Adrenal gland (tissue), 12 donors: ENCODE results near the gene ARHGEF17. TPM values are rescaled to one million over a fixed set of nuclear protein-coding genes. Genes with fewer than 3 reads are reported as not detected.

Experiments
- DNase-seq, 7 donors: peaks; one replicate each; pipeline ENCODE4 v3.0.0-alpha.2; 2019 to 2020
- H3K27ac ChIP-seq, 5 donors: fragments of 200-600 bp; sonication (generic) in 4 of 5; 1 replicate in 3 of 5; 2 replicates in 2 of 5; pipeline versions ENCODE4 v1.5.1 to v1.8.0; 2016 to 2020; ENCODE audit warnings: mild to moderate bottlenecking in 1 of 5
- H3K27me3 ChIP-seq: fragments of 200-600 bp; 2 replicates; pipeline ENCODE4 v1.8.0; 2021
- H3K36me3 ChIP-seq, 2 donors: fragments of 200-600 bp; replicated peaks in 1 of 2; 1 replicate in 1 of 2; 2 replicates in 1 of 2; pipeline versions ENCODE4 v1.5.1 to v1.8.0; 2018 to 2022
- H3K4me1 ChIP-seq, 2 donors: fragments of 200-600 bp; replicated peaks in 1 of 2; 1 replicate in 1 of 2; 2 replicates in 1 of 2; pipeline versions ENCODE4 v1.5.1 to v1.8.0; 2018 to 2021
- H3K4me3 ChIP-seq, 4 donors: fragments of 200-600 bp; sonication (generic) in 3 of 4; one replicate each; pipeline ENCODE4 v1.5.1; 2016 to 2018
- H3K9me3 ChIP-seq, 3 donors: fragments of 200-600 bp; sonication (generic) in 1 of 3; replicated peaks in 1 of 3; 1 replicate in 2 of 3; 2 replicates in 1 of 3; pipeline versions ENCODE4 v1.5.1 to v1.8.0; 2016 to 2021
- POLR2A ChIP-seq, 2 donors: fragments of 450-650 bp; IDR thresholded peaks; one replicate each; pipeline ENCODE4 v1.6.1; 2017; ENCODE audit warnings: antibody characterized with exemption in 2 of 2, mild to moderate bottlenecking in 2 of 2, moderate library complexity in 1 of 2
- WGBS, 4 donors: extraction: QIAGEN DNeasy Blood & Tissue Kit in 2 of 4; methylation state at CpG; one replicate each; pipeline versions ENCODE4 v1.1.5 to v1.1.7; 2013 to 2017; 5-methylcytosine and 5-hydroxymethylcytosine counted together
- intact Hi-C, 2 donors: fragments of 100-400 bp; cut with DNase I; formaldehyde crosslinking; loops; one replicate each; pipeline versions ENCODE4 v1.14.1 to v1.15.0; 2022 to 2023
- polyA plus RNA-seq, 3 donors: library from polyadenylated mRNA; stranded (reverse); fragments of 200-250 nt in 2 of 3; fragments of 350-450 nt in 1 of 3; fragmentation: Illumina TruSeq in 1 of 3; extraction: RNeasy Lipid Tissue Mini Kit (QIAGEN cat#74804) in 1 of 3; gene quantifications; one replicate each; pipeline ENCODE4 v1.2.3, GENCODE V29; 2013 to 2014
- total RNA-seq, 9 donors: library from RNA; depleted of rRNA in 4 of 9; stranded (reverse); fragments of >200 nt in 4 of 9; fragments of 120-200 nt in 1 of 9; fragmentation: NEBNext Ultra II Directional in 1 of 9; extraction: Animal tissue kit (Norgen Biotek cat#: 25700) in 1 of 9; gene quantifications; one replicate each; pipeline versions ENCODE4 v1.1.0 to v1.2.4, GENCODE V29; 2013 to 2023
- TF ChIP-seq, protein P1 (sequence below), 6 experiments: fragments of 450-650 bp in 4 of 6; fragments of 200-600 bp in 2 of 6; sonication (generic) in 1 of 6; IDR thresholded peaks; 1 replicate in 5 of 6; 2 replicates in 1 of 6; pipeline versions ENCODE4 v1.5.1 to v1.8.0; 2016 to 2021; ENCODE audit warnings: antibody characterized with exemption in 6 of 6, mild to moderate bottlenecking in 2 of 6, moderate library complexity in 1 of 6
- donor health status: healthy with polysubstance abuse.
- donor health status: Bipolar disorder and iron deficiency.
- donor health status: DM: yes; HTN: yes; CAD: no.
- donor health status: DM: no; HTN: no; CAD: no.
- donor health status: DM: no; HTN: no; CAD: no.
- donor health status: DM: yes; HTN: yes; CAD: no.

The ARHGEF17 gene
- total and polyA plus RNA-seq, 12 donors = 8.1 to 48.2 (median 20.4) TPM

DNA sequence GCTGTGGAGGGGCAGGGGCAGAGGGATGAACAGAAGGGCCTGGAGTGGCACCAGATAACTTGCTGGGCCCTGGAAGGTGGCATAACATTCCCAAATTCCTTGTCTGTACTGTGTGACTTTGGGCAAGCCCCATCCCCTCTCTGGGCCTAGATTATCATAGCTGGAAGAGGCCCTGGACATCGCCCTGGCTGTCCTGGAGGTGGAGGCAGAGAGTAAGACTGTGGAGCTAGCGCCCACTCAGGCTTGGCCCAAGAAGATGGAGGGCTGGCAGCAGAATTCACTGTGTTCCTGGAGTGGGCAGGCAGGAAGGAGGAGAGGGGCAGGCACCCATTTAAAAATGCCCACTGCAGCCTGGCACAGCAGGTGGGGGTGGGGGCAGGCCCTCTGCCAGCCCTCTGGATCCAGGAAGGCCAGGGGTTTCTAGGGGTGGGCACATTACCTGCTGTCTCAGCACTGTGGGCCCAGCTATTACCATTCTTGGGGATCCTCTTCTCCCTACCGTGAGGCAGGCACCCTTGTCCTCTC is 22.6 kb downstream of the ARHGEF17 start:
- TF ChIP-seq POLR2A (IDR thresholded peaks at IDR 0.05) = no peak
- TF ChIP-seq, protein P1, sequence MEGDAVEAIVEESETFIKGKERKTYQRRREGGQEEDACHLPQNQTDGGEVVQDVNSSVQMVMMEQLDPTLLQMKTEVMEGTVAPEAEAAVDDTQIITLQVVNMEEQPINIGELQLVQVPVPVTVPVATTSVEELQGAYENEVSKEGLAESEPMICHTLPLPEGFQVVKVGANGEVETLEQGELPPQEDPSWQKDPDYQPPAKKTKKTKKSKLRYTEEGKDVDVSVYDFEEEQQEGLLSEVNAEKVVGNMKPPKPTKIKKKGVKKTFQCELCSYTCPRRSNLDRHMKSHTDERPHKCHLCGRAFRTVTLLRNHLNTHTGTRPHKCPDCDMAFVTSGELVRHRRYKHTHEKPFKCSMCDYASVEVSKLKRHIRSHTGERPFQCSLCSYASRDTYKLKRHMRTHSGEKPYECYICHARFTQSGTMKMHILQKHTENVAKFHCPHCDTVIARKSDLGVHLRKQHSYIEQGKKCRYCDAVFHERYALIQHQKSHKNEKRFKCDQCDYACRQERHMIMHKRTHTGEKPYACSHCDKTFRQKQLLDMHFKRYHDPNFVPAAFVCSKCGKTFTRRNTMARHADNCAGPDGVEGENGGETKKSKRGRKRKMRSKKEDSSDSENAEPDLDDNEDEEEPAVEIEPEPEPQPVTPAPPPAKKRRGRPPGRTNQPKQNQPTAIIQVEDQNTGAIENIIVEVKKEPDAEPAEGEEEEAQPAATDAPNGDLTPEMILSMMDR (IDR thresholded peaks at IDR 0.05) = peak in 3 of 6 experiments; percentile 9 to 14 (median 12)
- H3K27me3 ChIP-seq = no peaks in the 10 kb centered on the region
- WGBS, 4 donors = 59 to 79% (median 72%) methylated on average over 2 to 3 of the region's 3 CpGs
- intact Hi-C loops = no loop called here
- H3K27ac ChIP-seq = peak overlapping the region in 2 of 5 donors; percentile 38 to 64
- DNase-seq = no peak
- H3K4me1 ChIP-seq = peaks cover 0 to 31% of the 10 kb centered on the region in 2 donors
- H3K4me3 ChIP-seq = no peak overlapping the region
- no peaks in the 10 kb centered on the region for H3K9me3 ChIP-seq
- no peaks in the 10 kb centered on the region for H3K36me3 ChIP-seq

DNA sequence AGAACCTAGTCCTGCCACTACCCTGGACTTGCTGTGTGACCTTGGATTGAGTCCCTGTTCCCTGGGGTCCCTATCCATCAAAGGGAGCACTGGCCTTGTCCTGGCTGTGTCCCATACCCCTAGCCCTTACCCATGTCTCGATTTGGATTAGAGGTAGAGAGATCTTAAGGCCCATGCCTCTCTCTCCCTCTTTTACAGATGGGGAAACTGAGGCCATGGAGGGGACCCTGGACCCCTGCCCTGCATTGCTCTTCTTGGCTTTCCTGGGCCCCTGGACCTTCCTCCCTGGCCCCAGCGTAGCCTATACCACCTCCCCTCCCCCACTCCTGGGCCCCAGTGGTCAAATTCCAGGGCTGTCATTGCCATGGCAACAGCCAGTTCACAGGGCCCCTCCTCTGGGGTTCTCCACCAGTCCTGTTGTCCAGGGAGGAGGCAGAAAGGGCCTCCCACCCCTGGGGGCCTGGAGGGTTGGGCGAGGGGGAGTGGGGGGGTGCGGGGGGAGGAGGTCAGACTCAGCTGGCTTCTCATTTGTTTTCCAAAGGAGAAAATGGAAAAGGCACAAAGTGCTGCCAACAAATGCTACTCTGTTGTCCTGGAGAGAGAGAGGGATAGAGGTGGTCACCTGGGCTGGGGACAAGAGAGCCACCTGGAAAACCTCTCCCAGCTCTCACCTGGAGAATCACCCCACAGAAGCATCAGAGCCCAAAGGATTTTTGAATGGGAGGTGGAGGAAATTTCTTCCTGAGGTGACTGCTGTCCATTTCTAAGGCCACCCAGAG is 23.3 kb downstream of the ARHGEF17 start:
- H3K9me3 ChIP-seq = no peaks in the 10 kb centered on the region
- H3K4me3 ChIP-seq = no peak overlapping the region
- peak overlapping the region in 2 of 5 donors; percentile 38 to 64 for H3K27ac ChIP-seq
- H3K4me1 ChIP-seq = peaks cover 0 to 31% of the 10 kb centered on the region in 2 donors
- H3K36me3 ChIP-seq = no peaks in the 10 kb centered on the region
- intact Hi-C loops = no loop called here
- WGBS, 4 donors = 33 to 52% (median 46%) methylated on average over 3 to 4 of the region's 4 CpGs
- TF ChIP-seq, protein P1 (IDR thresholded peaks at IDR 0.05) = no peak
- no peak for TF ChIP-seq POLR2A (IDR thresholded peaks at IDR 0.05)
- DNase-seq = no peak
- H3K27me3 ChIP-seq = no peaks in the 10 kb centered on the region

DNA sequence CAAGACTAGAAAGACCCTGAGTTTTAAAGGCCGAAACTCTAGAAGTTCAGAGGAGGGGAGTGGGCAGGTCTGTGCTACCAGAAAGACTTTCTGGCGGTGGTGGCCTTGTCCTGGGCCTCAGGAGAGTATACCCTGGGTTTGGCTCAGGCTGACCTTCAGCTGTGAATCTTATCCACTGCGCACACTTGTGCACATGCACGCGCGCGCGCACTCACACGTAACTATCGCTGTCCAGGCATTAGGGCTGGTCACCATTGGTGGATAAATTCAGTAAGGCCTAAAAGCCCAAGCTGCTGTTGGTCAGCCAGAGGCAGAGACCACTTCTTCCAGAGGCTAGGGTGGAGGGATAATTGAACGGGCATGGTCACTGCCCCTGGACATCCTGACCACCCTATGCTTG is 25.1 kb downstream of the ARHGEF17 start:
- Histone ChIP-seq H3K36me3 (no peaks in the 10 kb centered on the region), H3K27me3 (no peaks in the 10 kb centered on the region), H3K4me3 (no peak overlapping the region), H3K4me1 (peaks cover 0 to 31% of the 10 kb centered on the region in 2 donors), H3K27ac (peak overlapping the region in 2 of 5 donors; percentile 13 to 78), H3K9me3 (no peaks in the 10 kb centered on the region)
- DNase-seq = no peak
- 81 to 92% (median 87%) methylated on average over 3 to 11 of the region's 11 CpGs for WGBS, 4 donors
- intact Hi-C loops = no loop called here
- TF ChIP-seq, protein P1 (IDR thresholded peaks at IDR 0.05) = no peak
- no peak for TF ChIP-seq POLR2A (IDR thresholded peaks at IDR 0.05)

DNA sequence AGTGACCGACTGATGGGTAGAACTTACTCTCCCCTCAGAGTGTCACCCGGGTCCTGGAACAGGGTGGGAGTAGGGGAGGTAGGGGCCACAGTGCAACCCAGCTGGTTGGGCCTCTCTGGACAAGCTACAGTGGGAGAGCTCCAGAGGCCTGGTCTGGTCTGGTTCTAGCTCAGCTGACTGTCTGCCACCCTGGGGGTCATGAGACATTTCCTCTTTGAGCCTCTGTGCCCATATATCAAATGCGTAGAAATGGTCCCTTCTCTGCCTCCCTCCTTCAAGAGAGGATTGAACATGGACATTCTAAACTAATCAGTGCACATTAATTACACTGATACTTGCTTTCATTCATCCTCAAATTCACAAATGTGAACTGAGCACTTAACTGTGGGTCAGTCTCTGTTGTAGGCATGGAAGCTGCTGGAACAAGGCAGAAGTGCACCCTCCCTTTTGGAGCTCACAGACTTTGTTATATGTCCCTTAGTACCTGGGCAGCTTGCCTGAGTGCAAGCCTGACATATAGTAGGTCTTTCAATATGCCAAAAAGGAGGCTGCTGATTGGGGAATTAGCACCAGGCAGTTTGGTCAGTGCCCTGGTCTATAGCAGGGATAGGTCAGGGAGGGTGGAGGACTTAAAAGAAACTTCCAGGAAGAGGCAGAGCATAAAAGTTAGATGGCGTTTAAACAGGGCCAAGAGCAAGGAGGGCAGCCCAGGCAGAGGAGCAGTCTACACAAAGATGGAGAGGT is 25.7 kb downstream of the ARHGEF17 start:
- intact Hi-C loops = loop anchor here in 1 of 2 donors (2.0 kb wide), 1 partner anchor 27 kb away; no protein-coding TSS in a partner anchor
- Histone ChIP-seq H3K36me3 (no peaks in the 10 kb centered on the region), H3K27me3 (no peaks in the 10 kb centered on the region), H3K4me1 (peaks cover 0 to 31% of the 10 kb centered on the region in 2 donors), H3K27ac (peak overlapping the region in 2 of 5 donors; percentile 13 to 78), H3K4me3 (no peak overlapping the region), H3K9me3 (no peaks in the 10 kb centered on the region)
- no peak for TF ChIP-seq POLR2A (IDR thresholded peaks at IDR 0.05)
- TF ChIP-seq, protein P1 (IDR thresholded peaks at IDR 0.05) = no peak
- 67 to 83% (median 74%) methylated on average over 2 to 4 of the region's 4 CpGs for WGBS, 4 donors
- no peak for DNase-seq
